Measurements from ENCODE around the gene CCL26. TPM values are rescaled to one million over a fixed set of nuclear protein-coding genes. Genes with fewer than 3 reads are reported as not detected.

CCL26 gene
- total and polyA plus RNA-seq, 9 of the 15 experiments (the other 6 are each of a cell fraction or from before 2014, with no cell fraction given), result 2.3 to 26.8 (median 8.4) TPM

- TF ChIP-seq THAP7 (CRISPR knock-in tag; IDR thresholded peaks at IDR 0.05) (no peak), ZNF165 (CRISPR knock-in tag; IDR thresholded peaks at IDR 0.05; ENCODE audit: borderline replicate concordance) (no peak), ZNF24 (IDR thresholded peaks at IDR 0.05) (no peak; the same call in 1 of the 2 replicates), ATF2 (CRISPR knock-in tag; IDR thresholded peaks at IDR 0.05) (no peak), ZNF354B (CRISPR knock-in tag; IDR thresholded peaks at IDR 0.05) (no peak), FOXM1 (IDR thresholded peaks at IDR 0.05; ENCODE audit: low read depth) (no peak), FOXM1 (CRISPR knock-in tag; IDR thresholded peaks at IDR 0.05; ENCODE audit: low read depth) (no peak), KLF1 (tag; IDR thresholded peaks at IDR 0.05) (no peak), HOMEZ (CRISPR knock-in tag; IDR thresholded peaks at IDR 0.05) (no peak), TAF7 (tag; IDR thresholded peaks at IDR 0.05) (no peak), RUNX1 (IDR thresholded peaks at IDR 0.05; ENCODE audit: low read depth) (no peak), ZNF431 (CRISPR knock-in tag; IDR thresholded peaks at IDR 0.05) (no peak), ATF7 (IDR thresholded peaks at IDR 0.05) (peak; percentile 38; the same call in 1 of the 2 replicates), ZHX1 (conservative IDR thresholded peaks at IDR 0.05; ENCODE audit: low read length) (no peak), ZNF740 (CRISPR knock-in tag; IDR thresholded peaks at IDR 0.05) (no peak), ZNF740 (tag; IDR thresholded peaks at IDR 0.05) (peak in 1 of 2 experiments; percentile 80; a peak in 2 of 4 replicates), EP400 (IDR thresholded peaks at IDR 0.05) (0 out of 2 replicates have a peak, but pooled peaks have one; percentile 27)
Measured at GRCh38 chr7:75772081-75773077, at the start of gene CCL26 (continued).
